Kidney (tissue), 14 donors: ENCODE measurements around the gene TAF4B. TPM values are rescaled to one million over a fixed set of nuclear protein-coding genes. Genes with fewer than 3 reads are reported as not detected.

Experiments
- DNase-seq, 5 donors: peaks; one replicate each; pipeline ENCODE4 v3.0.0-alpha.2; 2013 to 2020
- FAIRE-seq: peaks from 2 replicates; lab custom pipeline; 2012; peaks lifted over from hg19 to GRCh38; lab: Jason Lieb, UNC
- H3K27ac ChIP-seq, 2 donors: one replicate each; pipeline ENCODE4 v1.7.0; 2013; ENCODE audit warnings: low read depth in 2 of 2, low read length in 2 of 2, inconsistent platforms in 1 of 2
- H3K27me3 ChIP-seq: one replicate; pipeline ENCODE4 v1.7.1; 2013; ENCODE audit warnings: low read length, inconsistent platforms; ENCODE audit not compliant: control insufficient read depth, insufficient read depth
- H3K36me3 ChIP-seq, 3 donors: one replicate each; pipeline versions ENCODE4 v1.7.0 to v1.7.1; 2013; ENCODE audit warnings: low read length in 3 of 3, control low read depth in 1 of 3, inconsistent platforms in 1 of 3; ENCODE audit not compliant: insufficient read depth in 3 of 3, control insufficient read depth in 2 of 3
- H3K4me1 ChIP-seq, 3 donors: one replicate each; pipeline versions ENCODE4 v1.7.0 to v1.7.1; 2013; ENCODE audit warnings: low read length in 3 of 3, inconsistent platforms in 1 of 3, low read depth in 1 of 3; ENCODE audit not compliant: control insufficient read depth in 2 of 3, insufficient read depth in 2 of 3
- H3K4me3 ChIP-seq, 3 donors: one replicate each; pipeline versions ENCODE4 v1.7.0 to v1.8.1; 2013; ENCODE audit warnings: low read length in 3 of 3, control low read depth in 1 of 3, inconsistent platforms in 1 of 3
- H3K9ac ChIP-seq, 3 donors: one replicate each; pipeline versions ENCODE4 v1.7.0 to v1.7.1; 2013; ENCODE audit warnings: low read length in 3 of 3, control low read depth in 1 of 3, inconsistent platforms in 1 of 3
- H3K9me3 ChIP-seq, 3 donors: one replicate each; pipeline versions ENCODE4 v1.7.0 to v1.7.1; 2013; ENCODE audit warnings: low read length in 3 of 3, control low read depth in 1 of 3, inconsistent platforms in 1 of 3; ENCODE audit not compliant: control insufficient read depth in 2 of 3, insufficient read depth in 1 of 3
- intact Hi-C: fragments of 100-400 bp; cut with DNase I; formaldehyde crosslinking; loops from one replicate; pipeline ENCODE4 v1.11.1; 2022
- polyA plus RNA-seq: library from polyadenylated mRNA; stranded (reverse); fragments of 350-450 nt; fragmentation: Illumina TruSeq; extraction: RNeasy Lipid Tissue Mini Kit (QIAGEN cat#74804); gene quantifications from one replicate; pipeline ENCODE4 v1.2.3, GENCODE V29; 2014; ENCODE audit warnings: low read depth, low replicate concordance; ENCODE audit not compliant: insufficient read depth
- total RNA-seq: library from RNA; stranded (reverse); fragmentation: NEBNext Ultra II Directional; extraction: Animal tissue kit (Norgen Biotek cat#: 25700); gene quantifications from one replicate; pipeline ENCODE4 v1.2.1, GENCODE V29; 2021
- TF ChIP-seq, protein P1 (sequence below): IDR thresholded peaks from 3 replicates; pipeline ENCODE4 v1.5.1; 2012; ENCODE audit warnings: mild to moderate bottlenecking, moderate library complexity, borderline replicate concordance; ENCODE audit not compliant: insufficient read depth; ENCODE audit errors: extremely low read depth
- donor health status: control.
- donor health status: control.
- donor health status: control.
- donor health status: control.
- donor health status: control.
- donor health status: DM: yes; HTN: yes; CAD: no.
- donor health status: Normal renal cell carcinoma (clear cell type).

The TAF4B gene
- total and polyA plus RNA-seq, 2 donors from 2014 or later, result 1.7 to 4.9 TPM

- Histone ChIP-seq H3K9me3 (no peaks in the 10 kb centered on the region), H3K27me3 (no peaks in the 10 kb centered on the region), H3K4me1 (no peaks in the 10 kb centered on the region), H3K9ac (no peak overlapping the region), H3K4me3 (no peak overlapping the region), H3K27ac (no peak overlapping the region), H3K36me3 (no peaks in the 10 kb centered on the region)
- DNase-seq (no peak), FAIRE-seq (no peak)
- intact Hi-C loops, result no loop called here
- TF ChIP-seq, protein P1, sequence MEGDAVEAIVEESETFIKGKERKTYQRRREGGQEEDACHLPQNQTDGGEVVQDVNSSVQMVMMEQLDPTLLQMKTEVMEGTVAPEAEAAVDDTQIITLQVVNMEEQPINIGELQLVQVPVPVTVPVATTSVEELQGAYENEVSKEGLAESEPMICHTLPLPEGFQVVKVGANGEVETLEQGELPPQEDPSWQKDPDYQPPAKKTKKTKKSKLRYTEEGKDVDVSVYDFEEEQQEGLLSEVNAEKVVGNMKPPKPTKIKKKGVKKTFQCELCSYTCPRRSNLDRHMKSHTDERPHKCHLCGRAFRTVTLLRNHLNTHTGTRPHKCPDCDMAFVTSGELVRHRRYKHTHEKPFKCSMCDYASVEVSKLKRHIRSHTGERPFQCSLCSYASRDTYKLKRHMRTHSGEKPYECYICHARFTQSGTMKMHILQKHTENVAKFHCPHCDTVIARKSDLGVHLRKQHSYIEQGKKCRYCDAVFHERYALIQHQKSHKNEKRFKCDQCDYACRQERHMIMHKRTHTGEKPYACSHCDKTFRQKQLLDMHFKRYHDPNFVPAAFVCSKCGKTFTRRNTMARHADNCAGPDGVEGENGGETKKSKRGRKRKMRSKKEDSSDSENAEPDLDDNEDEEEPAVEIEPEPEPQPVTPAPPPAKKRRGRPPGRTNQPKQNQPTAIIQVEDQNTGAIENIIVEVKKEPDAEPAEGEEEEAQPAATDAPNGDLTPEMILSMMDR, result no peak
These were observed 213.3 kb downstream of the TAF4B start for GRCh38 chr18:26439537-26439936.

- no peak overlapping the region for H3K27ac ChIP-seq
- TF ChIP-seq, protein P1, result no peak
These were observed 214.4 kb downstream of the TAF4B start for GRCh38 chr18:26440644-26441043.

More at GRCh38 chr18:26440644-26441043, 214.4 kb downstream of the TAF4B start:
- Histone ChIP-seq H3K9me3 (no peaks in the 10 kb centered on the region), H3K36me3 (no peaks in the 10 kb centered on the region), H3K27me3 (no peaks in the 10 kb centered on the region), H3K4me3 (no peak overlapping the region), H3K4me1 (no peaks in the 10 kb centered on the region), H3K9ac (no peak overlapping the region)
- no peak for DNase-seq
- FAIRE-seq, result no peak
- intact Hi-C loops, result no loop called here

Other genes starting within 250 kb of the TAF4B start
- 89.6 TPM for gene SS18, start 135.8 kb upstream of the TAF4B start, total RNA-seq
- gene SS18, start 135.8 kb upstream of the TAF4B start, polyA plus RNA-seq, result 43.2 TPM
- not detected for gene PSMA8, start 92.6 kb upstream of the TAF4B start, total RNA-seq
- gene PSMA8, start 92.6 kb upstream of the TAF4B start, polyA plus RNA-seq, result not detected